HG02884 (cell line): ENCODE results near the gene TIAM1.

ENCODE experiments used
- ATAC-seq: cut with Tn5 transposase; IDR thresholded peaks from one replicate; pipeline ENCODE4 v1.9.1; 2021; ENCODE audit warnings: mild to moderate bottlenecking, moderate library complexity; ENCODE audit not compliant: unreplicated experiment

Gene TIAM1

GRCh38 chr21:31099122-31099521, 244.9 kb downstream of the TIAM1 start:
- no peak for ATAC-seq

- ATAC-seq: peak; percentile 81
Observed at GRCh38 chr21:31098576-31099005, 245.5 kb downstream of the TIAM1 start.

GRCh38 chr21:31092832-31093625, 251.0 kb downstream of the TIAM1 start:
- no peak for ATAC-seq

GRCh38 chr21:31090376-31090775, 253.7 kb downstream of the TIAM1 start:
- no peak for ATAC-seq

GRCh38 chr21:31088474-31088751, 255.6 kb downstream of the TIAM1 start:
- ATAC-seq: no peak

- ATAC-seq: no peak
Observed at GRCh38 chr21:31087639-31088473, 256.2 kb downstream of the TIAM1 start.

- ATAC-seq: no peak
Observed at GRCh38 chr21:31084689-31085088, 259.4 kb downstream of the TIAM1 start.

GRCh38 chr21:31078796-31079195, 265.3 kb downstream of the TIAM1 start:
- ATAC-seq: peak; percentile 86

- peak; percentile 18 for ATAC-seq
Observed at GRCh38 chr21:31078216-31078615, 265.8 kb downstream of the TIAM1 start.

GRCh38 chr21:31075848-31076247, 268.2 kb downstream of the TIAM1 start:
- ATAC-seq: no peak

- ATAC-seq: no peak
Observed at GRCh38 chr21:31072533-31072932, 271.5 kb downstream of the TIAM1 start.
